Endothelial cell (in vitro differentiated cells): ENCODE data around the gene LMO1. TPM values are rescaled to one million over a fixed set of nuclear protein-coding genes. Genes with fewer than 3 reads are reported as not detected.

Source experiments
- DNase-seq: peaks from one replicate; pipeline ENCODE4 v3.0.0; 2021; ENCODE audit warnings: low spot score
- H3K27ac Mint-ChIP-seq: one replicate; pipeline ENCODE4 v1.8.0; 2021; ENCODE audit warnings: mixed read lengths, inconsistent platforms; ENCODE audit not compliant: unreplicated experiment
- H3K27me3 Mint-ChIP-seq: one replicate; pipeline ENCODE4 v1.8.0; 2021; ENCODE audit warnings: mild to moderate bottlenecking, moderate library complexity, mixed read lengths, inconsistent platforms; ENCODE audit not compliant: unreplicated experiment
- H3K36me3 Mint-ChIP-seq: one replicate; pipeline ENCODE4 v1.8.0; 2021; ENCODE audit warnings: mild to moderate bottlenecking, low read depth, mixed read lengths, inconsistent platforms; ENCODE audit not compliant: unreplicated experiment
- H3K4me1 Mint-ChIP-seq: one replicate; pipeline ENCODE4 v1.8.0; 2021; ENCODE audit warnings: mild to moderate bottlenecking, mixed read lengths, inconsistent platforms; ENCODE audit not compliant: unreplicated experiment
- H3K4me3 Mint-ChIP-seq: one replicate; pipeline ENCODE4 v1.8.0; 2021; ENCODE audit warnings: mild to moderate bottlenecking, mixed read lengths, inconsistent platforms; ENCODE audit not compliant: unreplicated experiment
- H3K9me3 Mint-ChIP-seq: one replicate; pipeline ENCODE4 v1.8.0; 2021; ENCODE audit warnings: mixed read lengths, inconsistent platforms; ENCODE audit not compliant: unreplicated experiment
- CTCF ChIP-seq: fragments of 200-600 bp; sonication (generic); IDR thresholded peaks from one replicate; pipeline ENCODE4 v1.5.0; 2021; ENCODE audit warnings: antibody characterized with exemption; ENCODE audit not compliant: unreplicated experiment
- total RNA-seq: library from RNA; stranded (reverse); fragmentation: NEBNext Ultra II Directional; extraction: Animal tissue kit (Norgen Biotek cat#: 25700); gene quantifications from one replicate; pipeline ENCODE4 v1.2.1, GENCODE V29; 2021; ENCODE audit not compliant: unreplicated experiment

LMO1 gene
- total RNA-seq, 1 donor from 2014 or later: not detected

GRCh38 chr11:8235925-8236324 lies 27.8 kb downstream of the LMO1 start:
- TF ChIP-seq CTCF: no peak
- H3K27ac Mint-ChIP-seq: no peak overlapping the region
- no peaks in the 10 kb centered on the region for H3K9me3 Mint-ChIP-seq
- no peak overlapping the region for H3K4me3 Mint-ChIP-seq
- H3K4me1 Mint-ChIP-seq: peaks cover 3% of the 10 kb centered on the region
- H3K36me3 Mint-ChIP-seq: no peaks in the 10 kb centered on the region
- no peak for DNase-seq
- peaks cover 3% of the 10 kb centered on the region for H3K27me3 Mint-ChIP-seq

GRCh38 chr11:8234910-8235309 lies 28.8 kb downstream of the LMO1 start:
- H3K9me3 Mint-ChIP-seq: no peaks in the 10 kb centered on the region
- no peak overlapping the region for H3K27ac Mint-ChIP-seq
- no peak for DNase-seq
- H3K4me3 Mint-ChIP-seq: no peak overlapping the region
- H3K36me3 Mint-ChIP-seq: no peaks in the 10 kb centered on the region
- H3K27me3 Mint-ChIP-seq: peaks cover 2% of the 10 kb centered on the region
- no peak for TF ChIP-seq CTCF
- H3K4me1 Mint-ChIP-seq: peaks cover 3% of the 10 kb centered on the region

GRCh38 chr11:8234425-8234821 lies 29.3 kb downstream of the LMO1 start:
- H3K27me3 Mint-ChIP-seq: peaks cover 2% of the 10 kb centered on the region
- peaks cover 3% of the 10 kb centered on the region for H3K4me1 Mint-ChIP-seq
- no peaks in the 10 kb centered on the region for H3K36me3 Mint-ChIP-seq
- H3K9me3 Mint-ChIP-seq: no peaks in the 10 kb centered on the region
- H3K4me3 Mint-ChIP-seq: no peak overlapping the region
- no peak for DNase-seq
- no peak for TF ChIP-seq CTCF
- no peak overlapping the region for H3K27ac Mint-ChIP-seq

GRCh38 chr11:8233691-8234424 lies 29.8 kb downstream of the LMO1 start:
- no peak overlapping the region for H3K27ac Mint-ChIP-seq
- no peak for TF ChIP-seq CTCF
- H3K4me3 Mint-ChIP-seq: no peak overlapping the region
- H3K9me3 Mint-ChIP-seq: no peaks in the 10 kb centered on the region
- H3K27me3 Mint-ChIP-seq: peaks cover 2% of the 10 kb centered on the region
- peaks cover 3% of the 10 kb centered on the region for H3K4me1 Mint-ChIP-seq
- DNase-seq: no peak
- no peaks in the 10 kb centered on the region for H3K36me3 Mint-ChIP-seq

- H3K36me3 Mint-ChIP-seq: no peaks in the 10 kb centered on the region
- H3K4me3 Mint-ChIP-seq: no peak overlapping the region
- H3K27ac Mint-ChIP-seq: no peak overlapping the region
- no peaks in the 10 kb centered on the region for H3K9me3 Mint-ChIP-seq
- no peak for TF ChIP-seq CTCF
- DNase-seq: no peak
- H3K27me3 Mint-ChIP-seq: peaks cover 2% of the 10 kb centered on the region
- peaks cover 3% of the 10 kb centered on the region for H3K4me1 Mint-ChIP-seq
Measured at GRCh38 chr11:8232849-8233606, 30.6 kb downstream of the LMO1 start.
